ENCODE data around the gene RAD51C. TPM values are rescaled to one million over a fixed set of nuclear protein-coding genes. Genes with fewer than 3 reads are reported as not detected.

RAD51C gene
- polyA plus RNA-seq, 2 of the 4 experiments (the other 2 are of a cell fraction), result 83.4 to 121 TPM

DNA sequence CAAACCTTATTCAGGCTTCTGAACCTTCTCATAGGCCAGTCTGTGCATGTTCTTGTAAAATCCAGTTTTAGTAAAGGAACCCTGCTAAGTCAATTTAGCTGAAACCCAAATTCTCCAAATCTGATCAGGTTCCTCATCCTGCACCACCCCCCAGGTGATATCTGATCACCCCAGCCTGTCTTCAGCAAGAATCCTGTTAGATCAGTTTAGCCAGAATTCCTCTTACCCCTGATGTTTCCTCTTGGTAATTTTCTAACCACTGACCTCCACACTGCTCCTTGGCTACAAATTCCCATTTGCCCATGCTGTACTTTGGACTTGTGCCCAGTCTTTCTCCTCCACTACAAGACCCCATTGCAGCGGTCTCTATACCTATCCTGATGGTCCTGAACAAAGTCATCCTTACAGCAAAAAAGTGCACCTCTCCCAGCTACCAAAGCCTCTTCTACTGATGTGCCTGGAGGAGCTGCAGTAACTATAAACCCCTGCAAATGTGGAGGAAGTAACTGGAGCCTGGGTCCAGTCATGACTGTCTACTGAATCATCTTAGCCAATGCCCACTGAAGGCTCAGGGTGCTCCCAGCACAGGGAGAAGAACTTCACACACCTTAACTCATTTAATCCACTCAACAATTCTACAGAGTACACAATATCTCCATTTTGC is 24.3 kb upstream of the RAD51C start:
- no peak overlapping the region for H3K4me2 ChIP-seq
- H3K4me3 ChIP-seq, result no peak overlapping the region
- H3K4me1 ChIP-seq, result peaks cover 10% of the 10 kb centered on the region; the same call in 1 of the 3 replicates
- ATAC-seq, result peak in 1 of 2 experiments; percentile 41; a peak in 2 of 6 replicates
- peak in 1 of 2 experiments; percentile 20 for DNase-seq (ENCODE audit: low read depth in 1 of 2, low spot score in 1 of 2)
- H3K9me3 ChIP-seq, result no peaks in the 10 kb centered on the region
- WGBS (ENCODE audit: missing lambda C conversion rate), result 84% methylated on average over 1 of the region's 1 CpG
- H3K27ac ChIP-seq, result no peak overlapping the region
- ChIA-PET CTCF (interaction anchor here (0.7 to 4.7 kb wide), 3 partner anchors 149 to 439 kb away, joined by 3 to 17 read pairs (median 5); no protein-coding TSS in a partner anchor), POLR2A (interaction anchor here (5.9 kb wide), 1 partner anchor 37 kb away, joined by 65 read pairs; no protein-coding TSS in a partner anchor)
- TF ChIP-seq KDM1A (IDR thresholded peaks at IDR 0.05; ENCODE audit: low read depth), result peak; percentile 52; the same call in 1 of the 2 replicates
- TF ChIP-seq ZFP36 (IDR thresholded peaks at IDR 0.05; ENCODE audit: borderline replicate concordance, partially characterized antibody), result no peak
- TF ChIP-seq, protein P1, sequence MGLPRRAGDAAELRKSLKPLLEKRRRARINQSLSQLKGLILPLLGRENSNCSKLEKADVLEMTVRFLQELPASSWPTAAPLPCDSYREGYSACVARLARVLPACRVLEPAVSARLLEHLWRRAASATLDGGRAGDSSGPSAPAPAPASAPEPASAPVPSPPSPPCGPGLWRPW (IDR thresholded peaks at IDR 0.05), result no peak
- no peak for TF ChIP-seq RFX5 (IDR thresholded peaks at IDR 0.05)
- TF ChIP-seq, protein P2, sequence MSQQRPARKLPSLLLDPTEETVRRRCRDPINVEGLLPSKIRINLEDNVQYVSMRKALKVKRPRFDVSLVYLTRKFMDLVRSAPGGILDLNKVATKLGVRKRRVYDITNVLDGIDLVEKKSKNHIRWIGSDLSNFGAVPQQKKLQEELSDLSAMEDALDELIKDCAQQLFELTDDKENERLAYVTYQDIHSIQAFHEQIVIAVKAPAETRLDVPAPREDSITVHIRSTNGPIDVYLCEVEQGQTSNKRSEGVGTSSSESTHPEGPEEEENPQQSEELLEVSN (IDR thresholded peaks at IDR 0.05; ENCODE audit: borderline replicate concordance, low read depth), result no peak
- TF ChIP-seq BHLHE40 (IDR thresholded peaks at IDR 0.05; ENCODE audit: low read depth, low read length), result no peak
- TF ChIP-seq NFE2L2 (conservative IDR thresholded peaks at IDR 0.05; ENCODE audit: low read length), result no peak
- TF ChIP-seq, protein P3, sequence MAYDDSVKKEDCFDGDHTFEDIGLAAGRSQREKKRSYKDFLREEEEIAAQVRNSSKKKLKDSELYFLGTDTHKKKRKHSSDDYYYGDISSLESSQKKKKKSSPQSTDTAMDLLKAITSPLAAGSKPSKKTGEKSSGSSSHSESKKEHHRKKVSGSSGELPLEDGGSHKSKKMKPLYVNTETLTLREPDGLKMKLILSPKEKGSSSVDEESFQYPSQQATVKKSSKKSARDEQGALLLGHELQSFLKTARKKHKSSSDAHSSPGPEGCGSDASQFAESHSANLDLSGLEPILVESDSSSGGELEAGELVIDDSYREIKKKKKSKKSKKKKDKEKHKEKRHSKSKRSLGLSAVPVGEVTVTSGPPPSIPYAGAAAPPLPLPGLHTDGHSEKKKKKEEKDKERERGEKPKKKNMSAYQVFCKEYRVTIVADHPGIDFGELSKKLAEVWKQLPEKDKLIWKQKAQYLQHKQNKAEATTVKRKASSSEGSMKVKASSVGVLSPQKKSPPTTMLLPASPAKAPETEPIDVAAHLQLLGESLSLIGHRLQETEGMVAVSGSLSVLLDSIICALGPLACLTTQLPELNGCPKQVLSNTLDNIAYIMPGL (CRISPR knock-in tag; IDR thresholded peaks at IDR 0.05; ENCODE audit: borderline replicate concordance), result no peak
- no peak for FAIRE-seq

DNA sequence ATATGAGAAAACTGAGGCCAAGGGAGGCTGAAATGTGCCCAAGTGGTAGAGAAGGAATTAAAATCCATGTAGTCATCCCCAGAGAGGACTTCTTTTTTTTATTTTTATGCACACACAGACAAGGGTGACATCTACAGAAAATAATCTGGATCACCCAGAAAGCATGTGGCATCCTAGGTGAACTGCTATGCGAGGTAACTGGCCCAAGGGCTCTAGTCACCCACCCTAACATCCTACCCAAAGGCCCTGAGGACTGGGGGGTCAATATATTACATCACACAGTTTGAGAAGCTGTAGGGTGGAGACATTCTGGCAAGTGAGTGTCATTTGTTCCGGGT is 23.8 kb upstream of the RAD51C start:
- ChIA-PET CTCF (interaction anchor here (4.7 kb wide), 1 partner anchor 337 kb away, joined by 17 read pairs; no protein-coding TSS in a partner anchor), POLR2A (interaction anchor here (5.9 kb wide), 1 partner anchor 37 kb away, joined by 65 read pairs; no protein-coding TSS in a partner anchor)
- H3K9me3 ChIP-seq, result no peaks in the 10 kb centered on the region
- FAIRE-seq (no peak), ATAC-seq (no peak), DNase-seq (ENCODE audit: low read depth in 1 of 2, low spot score in 1 of 2) (no peak)
- no peak overlapping the region for H3K27ac ChIP-seq
- TF ChIP-seq, protein P4, sequence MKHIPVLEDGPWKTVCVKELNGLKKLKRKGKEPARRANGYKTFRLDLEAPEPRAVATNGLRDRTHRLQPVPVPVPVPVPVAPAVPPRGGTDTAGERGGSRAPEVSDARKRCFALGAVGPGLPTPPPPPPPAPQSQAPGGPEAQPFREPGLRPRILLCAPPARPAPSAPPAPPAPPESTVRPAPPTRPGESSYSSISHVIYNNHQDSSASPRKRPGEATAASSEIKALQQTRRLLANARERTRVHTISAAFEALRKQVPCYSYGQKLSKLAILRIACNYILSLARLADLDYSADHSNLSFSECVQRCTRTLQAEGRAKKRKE (CRISPR knock-in tag; IDR thresholded peaks at IDR 0.05; ENCODE audit: low read depth), result no peak
- TF ChIP-seq CEBPB (IDR thresholded peaks at IDR 0.05), result no peak
- no peak for TF ChIP-seq CHD2 (IDR thresholded peaks at IDR 0.05; ENCODE audit: low read length, partially characterized antibody)
- no peak for TF ChIP-seq EP300 (IDR thresholded peaks at IDR 0.05)
- TF ChIP-seq JUN (IDR thresholded peaks at IDR 0.05), result no peak
- no peak for TF ChIP-seq HOXB13 (CRISPR knock-in tag; IDR thresholded peaks at IDR 0.05; ENCODE audit: low read depth)
- TF ChIP-seq KDM5A (IDR thresholded peaks at IDR 0.05), result no peak
- no peak overlapping the region for H3K4me3 ChIP-seq
- H3K4me2 ChIP-seq, result no peak overlapping the region
- WGBS (ENCODE audit: missing lambda C conversion rate), result 66% methylated on average over 2 of the region's 2 CpGs
- H3K4me1 ChIP-seq, result peaks cover 10% of the 10 kb centered on the region; the same call in 1 of the 3 replicates

DNA sequence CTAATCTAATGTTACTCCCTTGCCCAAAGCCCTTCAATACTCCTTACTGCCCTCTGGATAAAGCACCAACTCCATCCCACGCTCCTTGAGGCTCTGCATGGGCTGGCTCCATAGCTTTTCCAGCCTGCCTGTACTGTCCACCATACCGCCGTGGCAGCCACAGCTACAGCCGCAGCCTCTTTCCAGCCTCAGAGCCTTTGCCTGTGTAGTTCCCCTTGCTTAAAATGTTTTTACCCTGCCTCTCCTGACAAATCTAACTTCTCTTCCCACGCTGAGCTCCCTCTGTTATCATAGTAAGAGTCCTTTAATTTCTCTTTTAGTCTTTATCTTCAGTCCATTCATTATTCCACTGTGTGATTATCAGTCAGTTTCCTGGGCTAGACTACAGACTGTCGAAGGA is 22.5 kb upstream of the RAD51C start:
- WGBS (ENCODE audit: missing lambda C conversion rate), result 91% methylated on average over 6 of the region's 6 CpGs
- FAIRE-seq (no peak), DNase-seq (ENCODE audit: low read depth in 1 of 2, low spot score in 1 of 2) (no peak), ATAC-seq (peak; percentile 14 to 25; a peak in 1 of 6 replicates)
- TF ChIP-seq FOSB (CRISPR knock-in tag; IDR thresholded peaks at IDR 0.05) (no peak), MAFK (IDR thresholded peaks at IDR 0.05; ENCODE audit: partially characterized antibody) (no peak), TP53 (CRISPR knock-in tag; IDR thresholded peaks at IDR 0.05) (no peak), MYC (IDR thresholded peaks at IDR 0.05; ENCODE audit: borderline replicate concordance, low read length) (no peak), HEYL (CRISPR knock-in tag; IDR thresholded peaks at IDR 0.05) (no peak), POLR2AphosphoS2 (conservative IDR thresholded peaks at IDR 0.05; ENCODE audit: low read length) (no peak), NFE2L2 (conservative IDR thresholded peaks at IDR 0.05; ENCODE audit: low read length) (no peak), CHD2 (IDR thresholded peaks at IDR 0.05; ENCODE audit: low read length, partially characterized antibody) (no peak), HDAC2 (IDR thresholded peaks at IDR 0.05) (no peak), CEBPB (IDR thresholded peaks at IDR 0.05) (no peak), KDM5A (IDR thresholded peaks at IDR 0.05) (no peak), HOXA7 (CRISPR knock-in tag; IDR thresholded peaks at IDR 0.05) (no peak)
- TF ChIP-seq, protein P5, sequence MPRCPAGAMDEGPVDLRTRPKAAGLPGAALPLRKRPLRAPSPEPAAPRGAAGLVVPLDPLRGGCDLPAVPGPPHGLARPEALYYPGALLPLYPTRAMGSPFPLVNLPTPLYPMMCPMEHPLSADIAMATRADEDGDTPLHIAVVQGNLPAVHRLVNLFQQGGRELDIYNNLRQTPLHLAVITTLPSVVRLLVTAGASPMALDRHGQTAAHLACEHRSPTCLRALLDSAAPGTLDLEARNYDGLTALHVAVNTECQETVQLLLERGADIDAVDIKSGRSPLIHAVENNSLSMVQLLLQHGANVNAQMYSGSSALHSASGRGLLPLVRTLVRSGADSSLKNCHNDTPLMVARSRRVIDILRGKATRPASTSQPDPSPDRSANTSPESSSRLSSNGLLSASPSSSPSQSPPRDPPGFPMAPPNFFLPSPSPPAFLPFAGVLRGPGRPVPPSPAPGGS (IDR thresholded peaks at IDR 0.05), result no peak
- Histone ChIP-seq H3K4me2 (no peak overlapping the region), H3K27ac (no peak overlapping the region), H3K9me3 (no peaks in the 10 kb centered on the region), H3K4me3 (no peak overlapping the region), H3K4me1 (peaks cover 10% of the 10 kb centered on the region; the same call in 1 of the 3 replicates)
- CTCF ChIA-PET, result interaction anchor here (0.6 to 4.7 kb wide), 9 partner anchors 9 to 636 kb away, joined by 3 to 17 read pairs (median 6); no protein-coding TSS in a partner anchor
- POLR2A ChIA-PET, result interaction anchor here (1.1 kb wide), 1 partner anchor 39 kb away, joined by 4 read pairs; no protein-coding TSS in a partner anchor

Measured in A549 (cell line).